Measurements from ENCODE around the gene GFRA1.

The GFRA1 gene

GRCh38 chr10:116201670-116202430, 71.2 kb downstream of the GFRA1 start:
- no peak overlapping the region for H3K27ac ChIP-seq (ENCODE audit: insufficient read depth, low read depth, low read length, poor library complexity, severe bottlenecking)
- H3K9me3 ChIP-seq (ENCODE audit: control insufficient read depth, low read length), result no peaks in the 10 kb centered on the region
- no peaks in the 10 kb centered on the region for H3K36me3 ChIP-seq (ENCODE audit: control insufficient read depth, insufficient read depth, low read length)
- H3K4me1 ChIP-seq (ENCODE audit: control insufficient read depth, insufficient read depth, low read length), result no peaks in the 10 kb centered on the region
- no peak overlapping the region for H3K4me3 ChIP-seq (ENCODE audit: insufficient read depth, low read depth, low read length)
- no peaks in the 10 kb centered on the region for H3K27me3 ChIP-seq (ENCODE audit: control insufficient read depth, insufficient read depth, low read length, poor library complexity, severe bottlenecking)
- 95 to 96% methylated on average over 7 of the region's 7 CpGs for WGBS, 2 experiments

DNA sequence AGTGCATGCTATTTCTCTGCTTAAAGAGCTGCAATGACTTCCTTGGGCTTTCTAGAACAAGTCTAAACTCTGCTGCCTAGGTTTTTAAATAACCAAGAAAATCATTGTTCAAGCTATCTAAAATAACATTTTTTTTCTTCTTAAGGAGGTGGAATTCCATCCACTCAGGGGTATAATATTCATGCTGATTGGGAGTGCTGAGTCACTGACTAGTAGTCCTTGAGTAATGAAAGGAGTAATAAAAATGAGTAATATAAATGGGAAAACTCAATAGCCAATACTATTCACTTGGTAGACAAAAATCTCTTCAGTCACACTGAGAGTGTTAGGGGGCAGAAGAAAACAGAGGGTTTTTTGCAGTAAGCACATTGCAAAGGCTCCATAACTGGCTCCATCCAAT, 72.0 kb downstream of the GFRA1 start:
- no peak overlapping the region for H3K27ac ChIP-seq (ENCODE audit: insufficient read depth, low read depth, low read length, poor library complexity, severe bottlenecking)
- H3K27me3 ChIP-seq (ENCODE audit: control insufficient read depth, insufficient read depth, low read length, poor library complexity, severe bottlenecking), result no peaks in the 10 kb centered on the region
- no peaks in the 10 kb centered on the region for H3K4me1 ChIP-seq (ENCODE audit: control insufficient read depth, insufficient read depth, low read length)
- H3K4me3 ChIP-seq (ENCODE audit: insufficient read depth, low read depth, low read length), result no peak overlapping the region
- H3K9me3 ChIP-seq (ENCODE audit: control insufficient read depth, low read length), result no peaks in the 10 kb centered on the region
- H3K36me3 ChIP-seq (ENCODE audit: control insufficient read depth, insufficient read depth, low read length), result no peaks in the 10 kb centered on the region

GRCh38 chr10:116198676-116199035, 74.3 kb downstream of the GFRA1 start:
- no peak overlapping the region for H3K4me3 ChIP-seq (ENCODE audit: insufficient read depth, low read depth, low read length)
- H3K27ac ChIP-seq (ENCODE audit: insufficient read depth, low read depth, low read length, poor library complexity, severe bottlenecking), result no peak overlapping the region
- H3K9me3 ChIP-seq (ENCODE audit: control insufficient read depth, low read length), result no peaks in the 10 kb centered on the region
- H3K36me3 ChIP-seq (ENCODE audit: control insufficient read depth, insufficient read depth, low read length), result no peaks in the 10 kb centered on the region
- H3K27me3 ChIP-seq (ENCODE audit: control insufficient read depth, insufficient read depth, low read length, poor library complexity, severe bottlenecking), result no peaks in the 10 kb centered on the region
- no peaks in the 10 kb centered on the region for H3K4me1 ChIP-seq (ENCODE audit: control insufficient read depth, insufficient read depth, low read length)
- WGBS, 2 experiments, result 84 to 96% methylated on average over 3 to 4 of the region's 4 CpGs

GRCh38 chr10:116197946-116198675, 74.9 kb downstream of the GFRA1 start:
- no peak overlapping the region for H3K27ac ChIP-seq (ENCODE audit: insufficient read depth, low read depth, low read length, poor library complexity, severe bottlenecking)
- no peaks in the 10 kb centered on the region for H3K36me3 ChIP-seq (ENCODE audit: control insufficient read depth, insufficient read depth, low read length)
- no peaks in the 10 kb centered on the region for H3K4me1 ChIP-seq (ENCODE audit: control insufficient read depth, insufficient read depth, low read length)
- H3K27me3 ChIP-seq (ENCODE audit: control insufficient read depth, insufficient read depth, low read length, poor library complexity, severe bottlenecking), result no peaks in the 10 kb centered on the region
- H3K9me3 ChIP-seq (ENCODE audit: control insufficient read depth, low read length), result no peaks in the 10 kb centered on the region
- 93 to 95% methylated on average over 11 to 12 of the region's 12 CpGs for WGBS, 2 experiments
- H3K4me3 ChIP-seq (ENCODE audit: insufficient read depth, low read depth, low read length), result no peak overlapping the region

- no peaks in the 10 kb centered on the region for H3K4me1 ChIP-seq (ENCODE audit: control insufficient read depth, insufficient read depth, low read length)
- H3K27me3 ChIP-seq (ENCODE audit: control insufficient read depth, insufficient read depth, low read length, poor library complexity, severe bottlenecking), result no peaks in the 10 kb centered on the region
- H3K4me3 ChIP-seq (ENCODE audit: insufficient read depth, low read depth, low read length), result no peak overlapping the region
- 92 to 97% methylated on average over 4 of the region's 4 CpGs for WGBS, 2 experiments
- no peaks in the 10 kb centered on the region for H3K9me3 ChIP-seq (ENCODE audit: control insufficient read depth, low read length)
- no peak overlapping the region for H3K27ac ChIP-seq (ENCODE audit: insufficient read depth, low read depth, low read length, poor library complexity, severe bottlenecking)
- H3K36me3 ChIP-seq (ENCODE audit: control insufficient read depth, insufficient read depth, low read length), result no peaks in the 10 kb centered on the region
Observed at GRCh38 chr10:116195583-116195982, 77.4 kb downstream of the GFRA1 start.

GRCh38 chr10:116195039-116195438, 78.0 kb downstream of the GFRA1 start:
- 91 to 95% methylated on average over 2 of the region's 2 CpGs for whole genome bisulfite sequencing, 2 experiments
- Histone ChIP-seq H3K4me3 (ENCODE audit: insufficient read depth, low read depth, low read length) (no peak overlapping the region), H3K27ac (ENCODE audit: insufficient read depth, low read depth, low read length, poor library complexity, severe bottlenecking) (no peak overlapping the region), H3K9me3 (ENCODE audit: control insufficient read depth, low read length) (no peaks in the 10 kb centered on the region), H3K27me3 (ENCODE audit: control insufficient read depth, insufficient read depth, low read length, poor library complexity, severe bottlenecking) (no peaks in the 10 kb centered on the region), H3K36me3 (ENCODE audit: control insufficient read depth, insufficient read depth, low read length) (no peaks in the 10 kb centered on the region), H3K4me1 (ENCODE audit: control insufficient read depth, insufficient read depth, low read length) (no peaks in the 10 kb centered on the region)

GRCh38 chr10:116194061-116194460, 78.9 kb downstream of the GFRA1 start:
- Histone ChIP-seq H3K4me3 (ENCODE audit: insufficient read depth, low read depth, low read length) (no peak overlapping the region), H3K9me3 (ENCODE audit: control insufficient read depth, low read length) (no peaks in the 10 kb centered on the region), H3K4me1 (ENCODE audit: control insufficient read depth, insufficient read depth, low read length) (no peaks in the 10 kb centered on the region), H3K36me3 (ENCODE audit: control insufficient read depth, insufficient read depth, low read length) (no peaks in the 10 kb centered on the region), H3K27ac (ENCODE audit: insufficient read depth, low read depth, low read length, poor library complexity, severe bottlenecking) (no peak overlapping the region), H3K27me3 (ENCODE audit: control insufficient read depth, insufficient read depth, low read length, poor library complexity, severe bottlenecking) (no peaks in the 10 kb centered on the region)
- WGBS, 2 experiments, result 88 to 100% methylated on average over 1 of the region's 1 CpG

- Histone ChIP-seq H3K4me3 (ENCODE audit: insufficient read depth, low read depth, low read length) (no peak overlapping the region), H3K4me1 (ENCODE audit: control insufficient read depth, insufficient read depth, low read length) (no peaks in the 10 kb centered on the region), H3K27ac (ENCODE audit: insufficient read depth, low read depth, low read length, poor library complexity, severe bottlenecking) (no peak overlapping the region), H3K9me3 (ENCODE audit: control insufficient read depth, low read length) (no peaks in the 10 kb centered on the region), H3K36me3 (ENCODE audit: control insufficient read depth, insufficient read depth, low read length) (no peaks in the 10 kb centered on the region), H3K27me3 (ENCODE audit: control insufficient read depth, insufficient read depth, low read length, poor library complexity, severe bottlenecking) (no peaks in the 10 kb centered on the region)
- 93 to 95% methylated on average over 2 of the region's 2 CpGs for WGBS, 2 experiments
Observed at GRCh38 chr10:116190883-116191282, 82.1 kb downstream of the GFRA1 start.

- no peaks in the 10 kb centered on the region for H3K9me3 ChIP-seq (ENCODE audit: control insufficient read depth, low read length)
- H3K27me3 ChIP-seq (ENCODE audit: control insufficient read depth, insufficient read depth, low read length, poor library complexity, severe bottlenecking), result no peaks in the 10 kb centered on the region
- WGBS, 2 experiments, result 89 to 95% methylated on average over 6 of the region's 6 CpGs
- no peaks in the 10 kb centered on the region for H3K36me3 ChIP-seq (ENCODE audit: control insufficient read depth, insufficient read depth, low read length)
- no peak overlapping the region for H3K4me3 ChIP-seq (ENCODE audit: insufficient read depth, low read depth, low read length)
- H3K4me1 ChIP-seq (ENCODE audit: control insufficient read depth, insufficient read depth, low read length), result no peaks in the 10 kb centered on the region
- H3K27ac ChIP-seq (ENCODE audit: insufficient read depth, low read depth, low read length, poor library complexity, severe bottlenecking), result no peak overlapping the region
Observed at GRCh38 chr10:116186273-116186672, 86.7 kb downstream of the GFRA1 start.

- Histone ChIP-seq H3K27ac (ENCODE audit: insufficient read depth, low read depth, low read length, poor library complexity, severe bottlenecking) (no peak overlapping the region), H3K4me3 (ENCODE audit: insufficient read depth, low read depth, low read length) (no peak overlapping the region), H3K36me3 (ENCODE audit: control insufficient read depth, insufficient read depth, low read length) (no peaks in the 10 kb centered on the region), H3K27me3 (ENCODE audit: control insufficient read depth, insufficient read depth, low read length, poor library complexity, severe bottlenecking) (no peaks in the 10 kb centered on the region), H3K4me1 (ENCODE audit: control insufficient read depth, insufficient read depth, low read length) (no peaks in the 10 kb centered on the region), H3K9me3 (ENCODE audit: control insufficient read depth, low read length) (no peaks in the 10 kb centered on the region)
- WGBS, 2 experiments, result 93 to 94% methylated on average over 7 of the region's 7 CpGs
Observed at GRCh38 chr10:116185199-116185867, 87.7 kb downstream of the GFRA1 start.
